GM21515 (cell line): Measurements from ENCODE around the gene NEAT1.

Experiments
- ATAC-seq: cut with Tn5 transposase; IDR thresholded peaks from one replicate; pipeline ENCODE4 v1.9.1; 2021; ENCODE audit not compliant: unreplicated experiment

NEAT1 gene

DNA sequence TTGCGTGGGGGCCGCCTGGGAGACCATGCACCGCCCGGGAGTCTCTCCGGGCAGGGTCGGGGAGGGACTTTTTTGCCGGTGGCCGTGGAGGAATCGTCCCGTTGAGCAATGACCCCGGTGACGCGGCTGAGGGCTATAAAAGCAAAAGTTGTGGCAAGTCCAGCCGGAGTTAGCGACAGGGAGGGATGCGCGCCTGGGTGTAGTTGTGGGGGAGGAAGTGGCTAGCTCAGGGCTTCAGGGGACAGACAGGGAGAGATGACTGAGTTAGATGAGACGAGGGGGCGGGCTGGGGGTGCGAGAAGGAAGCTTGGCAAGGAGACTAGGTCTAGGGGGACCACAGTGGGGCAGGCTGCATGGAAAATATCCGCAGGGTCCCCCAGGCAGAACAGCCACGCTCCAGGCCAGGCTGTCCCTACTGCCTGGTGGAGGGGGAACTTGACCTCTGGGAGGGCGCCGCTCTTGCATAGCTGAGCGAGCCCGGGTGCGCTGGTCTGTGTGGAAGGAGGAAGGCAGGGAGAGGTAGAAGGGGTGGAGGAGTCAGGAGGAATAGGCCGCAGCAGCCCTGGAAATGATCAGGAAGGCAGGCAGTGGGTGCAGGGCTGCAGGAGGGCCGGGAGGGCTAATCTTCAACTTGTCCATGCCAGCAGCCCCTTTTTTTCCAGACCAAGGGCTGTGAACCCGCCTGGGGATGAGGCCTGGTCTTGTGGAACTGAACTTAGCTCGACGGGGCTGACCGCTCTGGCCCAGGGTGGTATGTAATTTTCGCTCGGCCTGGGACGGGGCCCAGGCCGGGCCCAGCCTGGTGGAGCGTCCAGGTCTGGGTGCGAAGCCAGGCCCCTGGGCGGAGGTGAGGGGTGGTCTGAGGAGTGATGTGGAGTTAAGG lies at the start of gene NEAT1:
NEAT1 (plus strand) TSS at position 166 of the 883 bp plus-strand sequence.
- no peak for ATAC-seq

DNA sequence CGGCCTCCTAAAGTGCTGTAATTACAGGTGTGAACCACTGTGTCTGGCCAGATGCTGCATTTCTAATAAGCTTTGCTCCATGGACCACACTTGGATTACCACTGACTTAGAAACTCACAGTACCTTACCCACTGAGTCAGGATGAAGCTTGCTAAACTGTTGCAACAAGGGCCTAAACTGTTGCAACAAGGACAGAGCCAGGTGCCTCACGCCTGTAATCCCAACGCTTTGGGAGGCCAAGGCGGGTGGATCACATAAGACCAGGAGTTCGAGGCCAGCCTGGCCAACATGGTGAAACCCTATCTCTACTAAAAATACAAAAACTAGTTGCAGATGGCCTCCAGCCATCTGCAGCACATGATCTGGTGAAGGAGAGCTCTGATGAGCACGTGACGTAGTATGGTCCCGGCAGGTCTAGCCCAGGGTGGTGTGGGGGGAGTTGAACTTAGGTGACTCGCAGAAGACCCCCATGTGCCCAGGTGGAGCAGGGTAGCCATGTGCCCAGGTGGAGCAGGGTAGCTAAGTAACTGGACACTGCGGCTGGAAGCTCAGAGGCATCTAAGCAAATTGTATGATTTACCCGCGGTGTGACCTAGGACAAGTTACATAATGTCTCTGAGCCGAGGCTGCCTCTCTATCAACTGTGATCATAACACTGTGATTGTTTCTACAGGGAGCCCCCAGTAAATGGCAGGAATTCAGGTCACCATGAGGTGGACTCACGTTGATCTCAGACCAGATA lies 48.6 kb upstream of the NEAT1 start:
- no peak for ATAC-seq

DNA sequence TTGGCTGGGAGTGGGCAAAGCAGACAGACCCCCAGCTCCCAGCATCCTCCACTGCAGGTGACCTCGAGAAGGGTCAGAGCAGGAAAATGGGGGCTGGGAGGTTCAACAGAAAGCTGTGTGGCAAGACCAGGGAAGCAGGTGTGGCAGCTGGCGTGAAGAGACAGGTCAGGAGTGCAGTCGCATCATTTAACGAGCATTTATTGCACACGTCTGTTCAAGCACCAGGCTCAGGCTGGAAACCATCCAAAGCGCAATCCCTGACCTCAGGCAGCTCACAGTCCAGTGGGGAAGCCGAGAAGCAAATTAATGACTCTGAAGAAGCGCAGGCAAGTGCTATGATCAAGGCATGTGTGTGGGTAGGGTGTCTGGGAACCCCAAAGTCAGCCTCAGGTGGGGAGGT lies 47.6 kb upstream of the NEAT1 start:
- no peak for ATAC-seq

DNA sequence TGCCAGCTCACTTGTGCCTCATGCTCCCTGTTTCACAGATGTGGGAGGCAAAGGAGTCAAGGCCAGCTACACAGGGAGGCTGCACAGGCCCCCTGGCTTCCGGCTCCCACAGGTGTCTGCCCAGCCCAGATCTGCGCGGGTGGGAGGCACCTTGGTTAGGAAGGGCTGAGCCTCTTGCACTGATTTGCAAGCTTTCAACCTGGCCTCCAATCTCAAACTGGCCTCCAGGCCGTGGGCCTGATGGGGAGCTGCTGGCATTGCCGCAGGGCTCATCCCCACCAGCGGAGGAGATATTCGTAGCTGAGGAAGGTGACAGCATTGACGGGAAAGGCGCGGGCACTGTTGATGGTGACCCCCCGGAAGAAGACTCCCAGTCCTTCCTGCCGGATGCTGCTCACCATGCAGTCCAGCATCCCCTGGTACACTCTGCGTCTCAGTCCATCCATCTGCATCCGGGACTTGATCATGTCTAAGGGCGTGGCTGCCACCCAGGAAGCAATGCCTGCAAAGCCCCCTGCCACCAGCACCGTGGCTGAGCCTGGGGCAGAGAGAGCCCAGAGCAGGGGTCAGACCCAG lies 46.4 kb upstream of the NEAT1 start:
- ATAC-seq = no peak

GRCh38 chr11:65377036-65377435 lies 45.6 kb upstream of the NEAT1 start:
- no peak for ATAC-seq

DNA sequence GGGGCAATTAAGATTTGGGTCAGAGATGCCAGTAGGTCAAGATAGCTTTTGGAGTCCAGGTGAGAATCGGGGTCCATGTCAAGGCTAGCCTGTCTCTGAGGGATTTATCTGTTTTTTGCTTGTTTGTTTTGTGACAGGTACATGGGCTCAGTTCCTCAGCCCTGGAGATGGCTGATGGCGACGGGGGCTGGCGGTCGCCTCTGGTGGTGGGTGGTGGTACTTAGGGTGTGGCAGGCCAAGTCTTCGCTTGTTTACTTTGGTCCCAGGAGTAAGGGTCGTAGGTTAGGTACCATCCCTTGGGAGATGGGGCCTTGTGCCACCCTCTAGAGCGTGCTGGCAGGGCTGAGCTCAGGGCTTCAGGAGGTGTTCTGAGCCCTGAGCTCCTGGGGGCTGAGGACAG lies 44.8 kb upstream of the NEAT1 start:
- ATAC-seq = no peak

- no peak for ATAC-seq
These were observed 44.2 kb upstream of the NEAT1 start for GRCh38 chr11:65378208-65378927.

- ATAC-seq = no peak
These were observed 43.5 kb upstream of the NEAT1 start for GRCh38 chr11:65378928-65379638.

DNA sequence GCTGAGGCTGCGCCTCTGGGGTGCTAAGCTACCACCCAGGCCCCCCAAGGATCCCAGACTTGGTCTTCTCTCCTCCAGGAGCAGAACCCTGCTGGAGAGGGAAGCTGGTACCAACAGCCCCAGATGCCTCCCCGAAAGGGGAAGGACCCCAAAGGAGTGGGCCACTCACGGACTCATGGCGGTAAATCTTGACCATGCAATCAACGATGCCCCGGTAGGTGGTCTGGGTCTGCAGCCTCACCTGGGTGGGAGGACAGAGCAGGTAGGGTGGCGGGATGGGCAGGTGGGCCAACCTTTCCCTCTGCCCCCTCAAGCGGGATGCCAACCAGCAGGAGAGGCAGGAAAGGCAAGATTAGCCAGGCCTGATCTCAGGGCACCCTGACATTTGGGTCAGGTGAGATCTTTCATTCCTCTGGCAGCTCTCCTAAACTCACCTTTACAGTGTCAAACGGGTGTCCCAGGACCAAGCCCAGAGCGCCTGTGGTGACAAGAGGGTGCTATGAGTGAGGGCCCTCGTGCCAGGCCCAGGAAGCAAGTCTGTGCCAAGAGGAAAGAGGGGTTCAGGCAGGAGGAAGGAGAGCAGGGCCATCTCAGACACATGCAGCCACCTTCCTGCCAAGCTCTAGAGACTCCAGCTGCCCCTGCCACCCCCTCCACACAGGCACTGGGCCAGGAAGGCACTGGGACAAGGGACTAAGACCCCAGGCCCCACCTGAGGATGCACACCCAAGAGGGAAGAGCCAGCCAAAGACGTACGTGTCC lies 42.7 kb upstream of the NEAT1 start:
- no peak for ATAC-seq

GRCh38 chr11:65380460-65381119 lies 42.0 kb upstream of the NEAT1 start:
- no peak for ATAC-seq

DNA sequence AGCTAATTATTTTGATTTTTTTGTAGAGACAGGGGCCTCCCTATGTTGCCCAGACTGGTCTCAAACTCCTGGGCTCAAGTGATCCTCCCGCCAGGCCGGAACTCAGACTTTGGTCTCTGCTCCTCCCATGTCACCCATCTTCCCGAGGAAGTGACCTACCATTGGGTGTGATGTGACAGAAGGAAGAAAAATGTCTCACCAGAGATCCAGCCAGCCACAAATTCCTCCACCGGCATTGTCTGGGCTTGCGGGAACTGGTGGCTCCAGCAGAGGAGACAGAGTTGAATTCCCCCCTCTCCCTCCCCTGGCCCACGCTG lies 40.9 kb upstream of the NEAT1 start:
- ATAC-seq = no peak

DNA sequence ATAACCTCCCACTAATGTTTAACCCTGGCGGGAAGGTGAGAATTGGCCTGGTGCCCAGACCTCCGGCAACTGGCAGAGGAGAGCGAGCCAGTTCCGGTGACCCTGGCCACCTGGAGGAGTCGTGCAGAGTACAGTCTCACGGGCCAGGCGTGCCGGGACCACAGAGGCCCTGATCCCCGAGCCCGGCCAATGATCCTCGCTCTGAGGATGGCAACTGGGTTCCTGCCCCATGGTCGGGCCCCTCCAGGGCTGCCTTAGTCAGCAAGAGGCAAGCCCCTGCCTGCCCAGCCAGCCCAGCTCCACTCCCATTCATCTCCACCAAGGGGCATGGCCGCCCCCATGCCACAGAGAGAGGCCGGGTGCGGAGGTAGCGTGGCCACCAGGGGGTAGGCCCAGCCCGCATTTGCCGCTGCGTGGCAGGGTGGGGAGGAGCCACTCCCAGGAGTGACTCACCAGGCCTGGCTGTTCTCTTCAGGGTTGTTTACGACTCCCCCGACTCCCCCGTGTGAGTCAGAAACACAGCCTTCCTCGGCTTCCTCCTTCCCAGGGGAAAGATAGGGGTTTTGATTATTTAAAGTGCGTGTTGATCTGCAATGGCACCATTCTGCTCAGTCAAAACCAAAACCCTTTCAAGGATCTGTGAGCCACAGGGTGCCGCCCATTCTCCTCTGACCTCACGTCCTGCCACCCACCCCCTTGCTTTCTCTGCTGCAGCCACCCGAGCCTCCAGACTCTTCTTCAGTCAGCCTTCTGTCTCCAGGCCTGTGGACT lies 40.4 kb upstream of the NEAT1 start, which contains the start of gene SLC25A45:
SLC25A45 (minus strand) TSS at position 614 of the 771 bp plus-strand sequence. CDS start 695 bp downstream, outside the sequence.
- peak; percentile 55 for ATAC-seq

DNA sequence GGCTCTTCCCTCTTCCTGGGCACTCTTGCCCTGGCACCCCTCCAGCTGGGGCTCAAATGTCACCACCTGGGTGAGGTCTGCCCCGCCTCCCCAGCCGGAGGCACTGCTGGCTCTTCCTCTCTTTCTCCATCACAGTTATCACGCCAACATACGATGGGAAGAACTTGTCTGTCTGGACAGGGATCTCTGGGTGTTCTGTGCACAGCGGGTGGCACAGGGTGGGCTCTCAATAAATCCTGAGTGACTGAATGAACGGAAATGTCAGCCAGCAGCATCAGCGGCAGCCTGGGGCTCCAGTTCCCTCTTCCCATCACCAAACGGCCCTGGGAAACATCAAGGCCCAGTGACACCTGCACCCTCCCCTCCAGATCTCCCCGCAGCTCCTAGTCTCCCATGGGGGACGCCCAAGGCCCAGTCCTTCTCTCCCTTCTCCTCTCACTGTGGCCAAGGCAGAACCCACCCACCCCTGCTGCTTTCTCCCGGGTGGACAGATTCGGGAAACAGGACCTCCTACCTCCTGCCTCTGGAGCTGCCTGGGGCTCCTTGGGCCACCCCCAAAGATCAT lies 39.7 kb upstream of the NEAT1 start:
- no peak for ATAC-seq

DNA sequence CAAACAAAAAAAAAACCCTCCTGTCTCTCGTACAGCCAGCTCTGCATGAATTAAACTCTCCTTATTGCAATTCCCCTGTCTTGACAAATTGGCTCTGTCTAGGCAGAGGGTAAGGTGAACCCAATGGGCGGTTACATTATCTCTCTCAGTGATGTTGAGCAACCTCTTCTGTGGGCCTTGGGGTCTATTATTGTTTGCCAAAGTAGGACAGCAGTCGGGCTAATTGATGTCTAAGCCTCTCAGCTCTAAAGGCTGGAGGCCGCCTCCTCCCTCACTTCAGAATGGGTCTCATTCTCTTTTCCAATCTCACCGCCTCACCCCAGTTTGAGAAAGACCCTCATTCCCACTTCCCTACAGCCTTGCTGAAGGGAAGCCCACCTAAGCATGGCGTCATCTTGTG lies 38.8 kb upstream of the NEAT1 start:
- no peak for ATAC-seq

- no peak for ATAC-seq
These were observed 38.2 kb upstream of the NEAT1 start for GRCh38 chr11:65384301-65384889.

DNA sequence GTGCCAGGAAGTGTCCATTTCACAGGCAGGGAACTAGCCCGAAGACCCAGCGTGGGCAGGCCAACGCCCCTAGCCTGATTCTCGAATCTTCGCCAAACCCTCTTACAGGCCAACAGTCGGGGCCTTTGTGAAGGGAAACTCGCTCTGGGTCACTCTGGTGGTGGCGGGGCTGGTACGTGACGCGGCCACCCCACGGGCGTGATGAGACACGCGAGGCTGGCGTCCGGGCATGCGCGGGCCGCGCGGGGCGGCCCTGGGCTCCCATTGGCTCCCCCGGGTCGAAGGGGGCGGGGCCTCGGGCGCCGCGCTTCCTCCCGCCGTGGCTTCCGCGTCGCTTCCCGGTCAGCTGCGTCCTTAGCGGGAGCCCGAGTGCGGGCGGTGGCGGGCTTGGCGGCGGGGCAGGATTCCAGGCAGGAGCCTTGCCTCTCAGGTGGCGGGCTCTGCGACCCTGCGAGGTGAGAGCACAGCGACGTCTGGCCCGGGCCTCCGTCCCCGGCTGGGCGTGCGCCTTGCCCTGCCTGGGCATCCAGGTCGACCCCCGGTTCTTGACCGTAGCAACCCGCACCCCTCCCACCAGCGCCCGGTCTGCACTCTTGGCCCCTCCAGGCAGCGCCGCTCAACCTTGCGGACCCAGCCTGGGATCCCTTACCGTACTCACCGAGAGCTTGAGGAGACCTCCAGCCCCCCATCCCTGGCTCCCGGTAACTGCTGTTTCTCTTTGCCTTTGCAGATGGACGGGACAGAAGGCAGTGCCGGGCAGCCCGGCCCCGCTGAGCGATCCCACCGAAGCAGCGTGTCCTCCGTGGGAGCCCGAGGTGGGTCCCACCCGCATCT lies 36.1 kb upstream of the NEAT1 start, which contains the start of gene FRMD8:
FRMD8 (plus strand) TSS at position 331 of the 834 bp plus-strand sequence; CDS start at position 731, 400 bp downstream.
- ATAC-seq = peak; percentile 37

GRCh38 chr11:65388731-65389130 lies 33.9 kb upstream of the NEAT1 start:
- no peak for ATAC-seq
